ENCODE data around the gene MAGEA1.

The MAGEA1 gene

DNA sequence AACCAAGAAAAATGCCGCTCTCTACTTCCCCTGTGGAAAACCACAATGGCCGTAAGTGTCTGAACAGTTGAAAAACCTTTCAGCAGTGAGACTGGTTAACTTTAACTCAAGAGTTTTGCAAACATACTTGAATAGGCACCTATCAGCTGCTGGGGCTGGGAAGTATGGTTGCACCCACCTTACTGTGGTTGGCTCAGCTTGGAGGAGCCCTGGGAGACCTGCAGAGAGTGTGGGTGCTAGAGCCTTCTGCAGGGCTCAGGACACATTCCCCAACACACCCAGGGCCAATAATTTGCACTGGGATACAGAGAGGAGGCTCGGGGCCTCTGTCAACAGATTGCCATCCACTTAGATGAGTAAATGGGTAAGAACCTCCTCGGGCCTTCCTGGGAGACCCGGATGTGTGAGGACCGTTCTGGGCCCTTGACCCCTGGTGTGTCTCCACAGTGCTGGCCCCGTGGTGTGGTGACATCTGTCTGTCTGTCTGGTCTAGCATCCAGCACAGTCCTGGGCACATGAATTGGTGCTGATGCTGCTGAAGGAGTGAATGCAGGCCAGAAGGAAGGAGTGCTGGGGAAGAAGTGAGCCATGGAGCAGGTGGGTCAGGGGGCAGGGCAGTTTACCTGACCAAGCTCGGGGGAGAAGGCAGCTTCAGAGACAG, 46.5 kb downstream of the MAGEA1 start:
- Histone ChIP-seq H3K27me3 (peaks cover 4% of the 10 kb centered on the region), H3K27ac (no peak overlapping the region), H3K9me3 (no peaks in the 10 kb centered on the region), H3K4me3 (ENCODE audit: low read depth in 1 of 2, low read length in 1 of 2) (no peak overlapping the region), H3K36me3 (no peaks in the 10 kb centered on the region), H3K4me1 (ENCODE audit: control insufficient read depth in 1 of 2, insufficient read depth in 1 of 2, low read depth in 1 of 2, low read length in 1 of 2) (no peaks in the 10 kb centered on the region)
- TF ChIP-seq CTCF (IDR thresholded peaks at IDR 0.05) = no peak

DNA sequence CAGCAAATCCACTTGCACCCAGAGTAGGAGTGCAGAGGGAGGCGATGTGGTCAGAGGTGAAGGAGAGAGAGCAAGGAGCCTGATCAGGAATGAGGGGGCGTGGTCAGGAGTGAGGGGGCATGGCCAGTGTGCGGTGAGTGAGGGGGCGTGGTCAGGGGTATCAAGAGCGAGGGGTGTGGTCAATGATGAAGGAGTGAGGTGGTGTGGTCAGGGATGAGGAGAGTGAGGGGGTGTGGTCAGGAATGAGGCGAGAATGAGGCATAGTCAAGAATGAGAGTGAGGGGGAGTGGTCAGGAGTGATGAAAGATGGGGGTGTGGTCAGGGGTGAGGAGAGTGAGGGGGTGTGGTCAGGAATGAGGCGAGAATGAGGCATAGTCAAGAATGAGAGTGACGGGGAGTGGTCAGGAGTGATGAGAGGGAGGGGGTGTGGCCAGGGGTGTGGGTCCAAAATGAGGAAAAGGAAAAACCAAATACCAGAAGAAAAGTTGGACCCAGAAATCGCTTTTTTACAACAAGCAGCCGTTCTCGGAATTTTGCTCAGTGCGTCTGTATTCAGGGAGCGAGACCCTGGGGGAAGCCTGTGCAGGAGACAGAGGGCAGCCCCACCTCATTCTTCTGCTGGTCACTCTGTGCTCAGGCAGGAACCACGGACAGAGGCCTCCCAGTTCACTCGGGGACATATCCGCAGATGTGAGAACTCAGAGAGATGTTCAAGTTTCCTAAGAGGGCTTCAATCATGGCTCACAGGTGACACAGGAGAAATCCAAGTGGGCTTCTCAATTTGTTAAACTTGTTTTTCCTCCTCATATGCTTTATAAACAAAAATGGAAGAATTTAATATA, 47.5 kb downstream of the MAGEA1 start:
- H3K27me3 ChIP-seq = peaks cover 4% of the 10 kb centered on the region
- no peak overlapping the region for H3K4me3 ChIP-seq (ENCODE audit: low read depth in 1 of 2, low read length in 1 of 2)
- no peaks in the 10 kb centered on the region for H3K36me3 ChIP-seq
- no peak overlapping the region for H3K27ac ChIP-seq
- no peak for TF ChIP-seq CTCF (IDR thresholded peaks at IDR 0.05)
- H3K4me1 ChIP-seq (ENCODE audit: control insufficient read depth in 1 of 2, insufficient read depth in 1 of 2, low read depth in 1 of 2, low read length in 1 of 2) = no peaks in the 10 kb centered on the region
- H3K9me3 ChIP-seq = no peaks in the 10 kb centered on the region

All from neutrophil (primary cell).